ENCODE results near the gene FBXO24.

Gene FBXO24

GRCh38 chr7:100582650-100583049, 3.5 kb upstream of the FBXO24 start:
- H3K27me3 ChIP-seq (ENCODE audit: insufficient read depth, low read length, poor library complexity, severe bottlenecking), result no peaks in the 10 kb centered on the region
- peak overlapping the region; percentile 99 for H3K4me2 ChIP-seq (ENCODE audit: low read depth, low read length, poor library complexity, severe bottlenecking)
- H3K9me3 ChIP-seq (ENCODE audit: insufficient read depth, low read depth, low read length), result no peaks in the 10 kb centered on the region
- H3K4me1 ChIP-seq (ENCODE audit: insufficient read depth, low read length, poor library complexity, severe bottlenecking), result peaks cover 19% of the 10 kb centered on the region
- H4K20me1 ChIP-seq (ENCODE audit: insufficient read depth, low read length, poor library complexity, severe bottlenecking), result peaks cover 45% of the 10 kb centered on the region
- peaks cover 45% of the 10 kb centered on the region; the same call in 1 of the 2 replicates for H3K36me3 ChIP-seq (ENCODE audit: insufficient read depth, low read length)
- peak overlapping the region; percentile 96 for H3K9ac ChIP-seq (ENCODE audit: low read depth, low read length, poor library complexity, severe bottlenecking)
- TF ChIP-seq CTCF (conservative IDR thresholded peaks at IDR 0.05; ENCODE audit: low read length) (no peak), EZH2phosphoT487 (IDR thresholded peaks at IDR 0.05; ENCODE audit: borderline replicate concordance) (no peak)
- no peak overlapping the region for H2AFZ ChIP-seq (ENCODE audit: low read length)
- H3K79me2 ChIP-seq (ENCODE audit: insufficient read depth, low read length), result peaks cover 58% of the 10 kb centered on the region
- H3K4me3 ChIP-seq (ENCODE audit: low read length, poor library complexity, severe bottlenecking), result peak overlapping the region; percentile 97
- H3F3A ChIP-seq (ENCODE audit: low read depth), result peaks cover 8% of the 10 kb centered on the region; the same call in 1 of the 2 replicates
- H3K9me2 ChIP-seq (replicated peaks; ENCODE audit: low read depth, low read length), result no peaks in the 10 kb centered on the region

GRCh38 chr7:100583132-100584053, 2.7 kb upstream of the FBXO24 start:
- H2AFZ ChIP-seq (ENCODE audit: low read length), result no peak overlapping the region; the same call in 1 of the 2 replicates
- H3K27me3 ChIP-seq (ENCODE audit: insufficient read depth, low read length, poor library complexity, severe bottlenecking), result no peaks in the 10 kb centered on the region
- H3K9me3 ChIP-seq (ENCODE audit: insufficient read depth, low read depth, low read length), result no peaks in the 10 kb centered on the region
- peak overlapping the region; percentile 96 for H3K9ac ChIP-seq (ENCODE audit: low read depth, low read length, poor library complexity, severe bottlenecking)
- peaks cover 19% of the 10 kb centered on the region for H3K4me1 ChIP-seq (ENCODE audit: insufficient read depth, low read length, poor library complexity, severe bottlenecking)
- H3K79me2 ChIP-seq (ENCODE audit: insufficient read depth, low read length), result peaks cover 58% of the 10 kb centered on the region
- TF ChIP-seq CTCF (conservative IDR thresholded peaks at IDR 0.05; ENCODE audit: low read length), result no peak
- no peak for TF ChIP-seq EZH2phosphoT487 (IDR thresholded peaks at IDR 0.05; ENCODE audit: borderline replicate concordance)
- peaks cover 45% of the 10 kb centered on the region for H4K20me1 ChIP-seq (ENCODE audit: insufficient read depth, low read length, poor library complexity, severe bottlenecking)
- H3K36me3 ChIP-seq (ENCODE audit: insufficient read depth, low read length), result peaks cover 37% of the 10 kb centered on the region; the same call in 1 of the 2 replicates
- H3F3A ChIP-seq (ENCODE audit: low read depth), result peaks cover 8% of the 10 kb centered on the region; the same call in 1 of the 2 replicates
- H3K4me2 ChIP-seq (ENCODE audit: low read depth, low read length, poor library complexity, severe bottlenecking), result peak overlapping the region; percentile 99
- no peaks in the 10 kb centered on the region for H3K9me2 ChIP-seq (replicated peaks; ENCODE audit: low read depth, low read length)
- H3K4me3 ChIP-seq (ENCODE audit: low read length, poor library complexity, severe bottlenecking), result peak overlapping the region; percentile 97

GRCh38 chr7:100584054-100584682, 2.0 kb upstream of the FBXO24 start:
- Histone ChIP-seq H3K27me3 (ENCODE audit: insufficient read depth, low read length, poor library complexity, severe bottlenecking) (no peaks in the 10 kb centered on the region), H3K4me2 (ENCODE audit: low read depth, low read length, poor library complexity, severe bottlenecking) (peak overlapping the region; percentile 99), H3K36me3 (ENCODE audit: insufficient read depth, low read length) (peaks cover 30% of the 10 kb centered on the region; the same call in 1 of the 2 replicates), H2AFZ (ENCODE audit: low read length) (no peak overlapping the region; the same call in 1 of the 2 replicates), H3K79me2 (ENCODE audit: insufficient read depth, low read length) (peaks cover 58% of the 10 kb centered on the region), H3K4me3 (ENCODE audit: low read length, poor library complexity, severe bottlenecking) (peak overlapping the region; percentile 97), H3K9me2 (replicated peaks; ENCODE audit: low read depth, low read length) (no peaks in the 10 kb centered on the region), H3K9me3 (ENCODE audit: insufficient read depth, low read depth, low read length) (no peaks in the 10 kb centered on the region), H3K9ac (ENCODE audit: low read depth, low read length, poor library complexity, severe bottlenecking) (peak overlapping the region; percentile 96), H3F3A (ENCODE audit: low read depth) (peaks cover 8% of the 10 kb centered on the region; the same call in 1 of the 2 replicates), H4K20me1 (ENCODE audit: insufficient read depth, low read length, poor library complexity, severe bottlenecking) (peaks cover 45% of the 10 kb centered on the region), H3K4me1 (ENCODE audit: insufficient read depth, low read length, poor library complexity, severe bottlenecking) (peaks cover 19% of the 10 kb centered on the region)
- TF ChIP-seq CTCF (conservative IDR thresholded peaks at IDR 0.05; ENCODE audit: low read length) (no peak), EZH2phosphoT487 (IDR thresholded peaks at IDR 0.05; ENCODE audit: borderline replicate concordance) (no peak)

Data from Loucy (cell line).